ENCODE data around the gene LSAMP. TPM values are rescaled to one million over a fixed set of nuclear protein-coding genes. Genes with fewer than 3 reads are reported as not detected.

LSAMP gene
- total and polyA plus RNA-seq, 2 donors (not counting 3 experiments of a cell fraction or from before 2014, with no cell fraction given), result not detected

DNA sequence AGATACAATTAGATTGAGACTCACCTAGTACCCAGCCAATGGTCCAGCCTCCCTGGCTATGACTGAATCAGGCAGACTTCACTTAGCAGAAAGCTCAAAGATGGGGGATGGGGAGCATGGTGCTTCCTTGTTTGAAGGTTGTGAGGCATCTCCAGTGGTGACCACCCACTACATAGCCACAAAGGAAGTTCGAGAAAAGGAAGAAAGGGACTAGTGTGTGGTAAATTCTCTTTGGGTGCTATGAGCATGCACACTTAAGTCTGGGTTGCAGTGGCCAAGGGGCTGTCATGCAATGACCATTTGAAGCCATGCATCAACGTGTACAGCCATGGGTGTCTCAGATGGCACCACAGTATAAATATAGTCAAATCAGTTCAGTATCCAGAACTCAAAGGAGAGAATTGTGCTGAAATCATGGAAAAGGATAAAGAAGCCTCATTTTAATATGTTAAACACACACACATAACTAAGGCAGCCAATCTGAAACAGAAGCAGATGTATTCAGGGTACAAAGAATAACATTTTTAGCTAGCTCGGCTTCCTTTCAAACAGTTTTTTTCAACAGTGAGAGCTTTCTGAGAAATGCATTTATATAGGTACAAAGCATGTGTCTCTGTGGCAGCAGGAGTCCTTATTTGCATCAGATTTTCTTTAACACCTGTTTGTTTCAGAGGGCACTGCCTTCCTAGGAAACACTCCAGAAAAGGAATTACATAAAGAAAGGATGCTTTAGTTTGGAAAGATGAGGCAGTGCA is 546.5 kb downstream of the LSAMP start:
- intact Hi-C loops (cut with micrococcal nuclease) (no loop called here), dilution Hi-C loops (cut with MboI; ENCODE audit: extremely low pct_ligation_motif_present, low sequenced_read_pairs) (no loop called here)
- no peaks in the 10 kb centered on the region for H3K79me2 ChIP-seq (ENCODE audit: control insufficient read depth, insufficient read depth, low read length)
- H3K36me3 ChIP-seq (ENCODE audit: control insufficient read depth in 2 of 2, extremely low read depth in 1 of 2, insufficient read depth in 2 of 2, low read length in 2 of 2), result no peaks in the 10 kb centered on the region
- no peak overlapping the region for H3K4me3 ChIP-seq (replicated peaks in 1 of 3; ENCODE audit: insufficient read depth in 1 of 3, low read depth in 1 of 3, low read length in 3 of 3)
- no peak overlapping the region for H3K9ac ChIP-seq (replicated peaks; ENCODE audit: extremely low read depth, insufficient read depth, low read length)
- no peak for TF ChIP-seq FOS (IDR thresholded peaks at IDR 0.05; ENCODE audit: borderline replicate concordance, insufficient read depth, low read length)
- TF ChIP-seq, protein P1, sequence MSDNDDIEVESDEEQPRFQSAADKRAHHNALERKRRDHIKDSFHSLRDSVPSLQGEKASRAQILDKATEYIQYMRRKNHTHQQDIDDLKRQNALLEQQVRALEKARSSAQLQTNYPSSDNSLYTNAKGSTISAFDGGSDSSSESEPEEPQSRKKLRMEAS (IDR thresholded peaks at IDR 0.05; ENCODE audit: insufficient read depth, insufficient read length), result no peak
- no peak for TF ChIP-seq JUN (IDR thresholded peaks at IDR 0.05; ENCODE audit: borderline replicate concordance, insufficient read depth, insufficient read length, low read depth)
- no peak for TF ChIP-seq POLR2A (IDR thresholded peaks at IDR 0.05; ENCODE audit: low read depth, low read length)
- no peak for TF ChIP-seq EZH2 (IDR thresholded peaks at IDR 0.05; ENCODE audit: borderline replicate concordance, low read depth, low read length, severe bottlenecking)
- no peak for TF ChIP-seq GATA2 (IDR thresholded peaks at IDR 0.05; ENCODE audit: insufficient read depth, insufficient read length, low read depth, low read length)
- H3K4me1 ChIP-seq (ENCODE audit: control insufficient read depth, extremely low read depth, insufficient read depth, low read length), result no peaks in the 10 kb centered on the region
- H2AFZ ChIP-seq (ENCODE audit: low read depth, low read length), result no peak overlapping the region
- no peaks in the 10 kb centered on the region for H3K9me1 ChIP-seq (replicated peaks; ENCODE audit: control insufficient read depth, extremely low read depth, insufficient read depth, low read length)
- FAIRE-seq (no peak), DNase-seq (ENCODE audit: low read depth, low spot score) (no peak)
- H3K27ac ChIP-seq (ENCODE audit: insufficient read depth, low read depth, low read length), result no peak overlapping the region
- no peaks in the 10 kb centered on the region for H3K9me3 ChIP-seq (replicated peaks; ENCODE audit: control insufficient read depth, insufficient read depth, low read length)
- no peak overlapping the region for H3K4me2 ChIP-seq (ENCODE audit: insufficient read depth, low read length)
- H3K27me3 ChIP-seq (ENCODE audit: control insufficient read depth in 2 of 2, insufficient read depth in 2 of 2, low read length in 2 of 2), result no peaks in the 10 kb centered on the region
- ChIA-PET POLR2A (no interaction called here), CTCF (interaction anchor here (1.3 kb wide), 1 partner anchor 15 kb away, joined by 3 read pairs; no protein-coding TSS in a partner anchor)
- no peaks in the 10 kb centered on the region for H4K20me1 ChIP-seq (replicated peaks; ENCODE audit: control insufficient read depth, extremely low read depth, insufficient read depth, low read length)
- BruUV-seq (replicated peaks), result no TSS peak

DNA sequence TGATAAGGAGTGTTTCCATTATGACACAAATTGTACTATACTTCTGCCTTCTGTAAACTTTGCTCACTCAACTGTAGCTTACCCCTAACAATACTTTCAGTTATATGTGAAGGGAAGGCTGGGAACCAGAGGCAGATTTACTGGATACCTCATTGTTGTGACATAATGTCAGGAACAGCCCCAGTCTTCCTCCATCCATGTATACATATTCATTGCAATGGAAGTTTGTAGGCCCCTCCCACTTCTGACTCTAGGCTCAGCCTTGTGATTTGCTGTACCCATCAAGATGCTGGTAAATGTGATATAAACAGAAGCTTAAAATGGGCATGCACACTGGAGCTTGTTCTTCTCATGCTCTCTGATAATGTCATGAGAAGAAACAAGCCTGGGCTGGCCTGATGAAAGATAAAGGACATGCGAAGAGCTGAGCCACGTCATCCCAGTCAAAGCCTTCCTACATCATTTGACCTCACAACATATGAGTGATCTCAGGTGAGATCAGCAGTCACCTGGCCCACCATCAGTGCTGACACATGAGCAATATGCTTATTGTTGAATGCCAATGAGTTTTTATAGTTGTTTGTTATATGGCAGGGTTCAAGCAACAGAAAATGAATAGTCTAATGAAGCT is 554.2 kb downstream of the LSAMP start:
- CTCF ChIA-PET, result no interaction called here
- H3K9ac ChIP-seq (replicated peaks; ENCODE audit: extremely low read depth, insufficient read depth, low read length), result no peak overlapping the region
- no peak overlapping the region for H3K27ac ChIP-seq (ENCODE audit: insufficient read depth, low read depth, low read length)
- H3K27me3 ChIP-seq (ENCODE audit: control insufficient read depth in 2 of 2, insufficient read depth in 2 of 2, low read length in 2 of 2), result no peaks in the 10 kb centered on the region
- dilution Hi-C loops (cut with MboI; ENCODE audit: extremely low pct_ligation_motif_present, low sequenced_read_pairs) (no loop called here), intact Hi-C loops (cut with micrococcal nuclease) (no loop called here)
- POLR2A ChIA-PET, result no interaction called here
- no peaks in the 10 kb centered on the region for H3K9me3 ChIP-seq (replicated peaks; ENCODE audit: control insufficient read depth, insufficient read depth, low read length)
- no peaks in the 10 kb centered on the region for H3K4me1 ChIP-seq (ENCODE audit: control insufficient read depth, extremely low read depth, insufficient read depth, low read length)
- H3K9me1 ChIP-seq (replicated peaks; ENCODE audit: control insufficient read depth, extremely low read depth, insufficient read depth, low read length), result no peaks in the 10 kb centered on the region
- no peak for DNase-seq (ENCODE audit: low read depth, low spot score)
- no peaks in the 10 kb centered on the region for H4K20me1 ChIP-seq (replicated peaks; ENCODE audit: control insufficient read depth, extremely low read depth, insufficient read depth, low read length)
- H3K79me2 ChIP-seq (ENCODE audit: control insufficient read depth, insufficient read depth, low read length), result no peaks in the 10 kb centered on the region
- no peak overlapping the region for H3K4me2 ChIP-seq (ENCODE audit: insufficient read depth, low read length)
- H3K36me3 ChIP-seq (ENCODE audit: control insufficient read depth in 2 of 2, extremely low read depth in 1 of 2, insufficient read depth in 2 of 2, low read length in 2 of 2), result no peaks in the 10 kb centered on the region
- no peak overlapping the region for H3K4me3 ChIP-seq (replicated peaks in 1 of 3; ENCODE audit: insufficient read depth in 1 of 3, low read depth in 1 of 3, low read length in 3 of 3)
- TF ChIP-seq FOS (IDR thresholded peaks at IDR 0.05; ENCODE audit: borderline replicate concordance, insufficient read depth, low read length), result no peak
- TF ChIP-seq, protein P1 (IDR thresholded peaks at IDR 0.05; ENCODE audit: insufficient read depth, insufficient read length), result no peak
- TF ChIP-seq MYC (IDR thresholded peaks at IDR 0.05; ENCODE audit: low read depth, low read length), result no peak
- TF ChIP-seq, protein P2, sequence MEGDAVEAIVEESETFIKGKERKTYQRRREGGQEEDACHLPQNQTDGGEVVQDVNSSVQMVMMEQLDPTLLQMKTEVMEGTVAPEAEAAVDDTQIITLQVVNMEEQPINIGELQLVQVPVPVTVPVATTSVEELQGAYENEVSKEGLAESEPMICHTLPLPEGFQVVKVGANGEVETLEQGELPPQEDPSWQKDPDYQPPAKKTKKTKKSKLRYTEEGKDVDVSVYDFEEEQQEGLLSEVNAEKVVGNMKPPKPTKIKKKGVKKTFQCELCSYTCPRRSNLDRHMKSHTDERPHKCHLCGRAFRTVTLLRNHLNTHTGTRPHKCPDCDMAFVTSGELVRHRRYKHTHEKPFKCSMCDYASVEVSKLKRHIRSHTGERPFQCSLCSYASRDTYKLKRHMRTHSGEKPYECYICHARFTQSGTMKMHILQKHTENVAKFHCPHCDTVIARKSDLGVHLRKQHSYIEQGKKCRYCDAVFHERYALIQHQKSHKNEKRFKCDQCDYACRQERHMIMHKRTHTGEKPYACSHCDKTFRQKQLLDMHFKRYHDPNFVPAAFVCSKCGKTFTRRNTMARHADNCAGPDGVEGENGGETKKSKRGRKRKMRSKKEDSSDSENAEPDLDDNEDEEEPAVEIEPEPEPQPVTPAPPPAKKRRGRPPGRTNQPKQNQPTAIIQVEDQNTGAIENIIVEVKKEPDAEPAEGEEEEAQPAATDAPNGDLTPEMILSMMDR (IDR thresholded peaks at IDR 0.05; ENCODE audit: extremely low read depth in 1 of 2, insufficient read depth in 1 of 2, low read depth in 1 of 2, low read length in 2 of 2), result no peak
- TF ChIP-seq JUN (IDR thresholded peaks at IDR 0.05; ENCODE audit: borderline replicate concordance, insufficient read depth, insufficient read length, low read depth), result no peak
- TF ChIP-seq POLR2A (IDR thresholded peaks at IDR 0.05; ENCODE audit: low read depth, low read length), result no peak
- no peak for TF ChIP-seq GATA2 (IDR thresholded peaks at IDR 0.05; ENCODE audit: insufficient read depth, insufficient read length, low read depth, low read length)
- FAIRE-seq, result no peak
- no peak overlapping the region for H2AFZ ChIP-seq (ENCODE audit: low read depth, low read length)
- no TSS peak for BruUV-seq (replicated peaks)
